NCI-H2227 (cell line): ENCODE data around the gene ARHGAP19.

Experiments
- DNase-seq: peaks from one replicate; lab custom pipeline; 2025; ENCODE audit not compliant: unreplicated experiment; lab: John Stamatoyannopoulos, UW

ARHGAP19 gene

DNA sequence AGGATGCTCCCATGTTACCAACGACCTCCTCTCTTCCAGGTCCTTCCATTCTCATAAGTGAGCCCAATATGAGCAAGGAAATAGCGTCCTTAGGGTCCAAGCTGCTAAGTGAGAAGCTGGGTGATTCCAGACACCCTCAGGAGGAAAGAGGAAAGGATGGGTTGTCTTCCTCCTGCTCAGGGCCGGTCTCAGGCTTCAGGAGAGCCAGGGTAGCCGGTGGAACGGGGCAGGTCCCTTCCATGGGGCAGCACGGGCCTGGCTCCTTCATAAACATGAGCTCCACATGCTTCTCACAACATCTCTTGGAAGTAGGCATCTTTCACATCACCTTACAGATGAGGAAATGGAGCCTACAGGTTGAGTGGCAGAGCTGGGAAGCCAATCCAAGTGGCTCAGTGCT is 119.4 kb downstream of the ARHGAP19 start:
- DNase-seq: no peak
